Measurements from ENCODE around the gene MLLT3.
"Not testable (repeated sequence)": the region's sequence is repeated elsewhere in the genome, so short reads cannot be mapped to it uniquely, and the experiment has no call there.

Gene MLLT3

GRCh38 chr9:20593537-20593936 lies 28.8 kb downstream of the MLLT3 start:
- no peak for FAIRE-seq

- no peak for FAIRE-seq
Observed at GRCh38 chr9:20593105-20593504, 29.2 kb downstream of the MLLT3 start.

GRCh38 chr9:20592673-20593072 lies 29.6 kb downstream of the MLLT3 start:
- no peak for FAIRE-seq

- FAIRE-seq = no peak
Observed at GRCh38 chr9:20591223-20591622, 31.1 kb downstream of the MLLT3 start.

- FAIRE-seq = no peak
Observed at GRCh38 chr9:20584968-20585643, 37.2 kb downstream of the MLLT3 start.

- not testable (repeated sequence) for FAIRE-seq
Observed at GRCh38 chr9:20583088-20583487, 39.2 kb downstream of the MLLT3 start.

GRCh38 chr9:20582150-20582549 lies 40.1 kb downstream of the MLLT3 start:
- FAIRE-seq = no peak

GRCh38 chr9:20580673-20581072 lies 41.6 kb downstream of the MLLT3 start:
- FAIRE-seq = no peak

- no peak for FAIRE-seq
Observed at GRCh38 chr9:20579524-20580314, 42.6 kb downstream of the MLLT3 start.

GRCh38 chr9:20573023-20573422 lies 49.3 kb downstream of the MLLT3 start:
- no peak for FAIRE-seq

- FAIRE-seq = peak; percentile 69
Observed at GRCh38 chr9:20570756-20571155, 51.5 kb downstream of the MLLT3 start.

GRCh38 chr9:20570087-20570486 lies 52.2 kb downstream of the MLLT3 start:
- FAIRE-seq = peak; percentile 76

GRCh38 chr9:20569525-20569924 lies 52.8 kb downstream of the MLLT3 start:
- no peak for FAIRE-seq

GRCh38 chr9:20568400-20568799 lies 53.9 kb downstream of the MLLT3 start:
- no peak for FAIRE-seq

- no peak for FAIRE-seq
Observed at GRCh38 chr9:20566401-20566800, 55.9 kb downstream of the MLLT3 start.

GRCh38 chr9:20564650-20565049 lies 57.6 kb downstream of the MLLT3 start:
- FAIRE-seq = no peak

- FAIRE-seq = peak; percentile 89
Observed at GRCh38 chr9:20563917-20564316, 58.4 kb downstream of the MLLT3 start.

- no peak for FAIRE-seq
Observed at GRCh38 chr9:20562051-20562450, 60.2 kb downstream of the MLLT3 start.

- FAIRE-seq = no peak
Observed at GRCh38 chr9:20561531-20561930, 60.8 kb downstream of the MLLT3 start.

- FAIRE-seq = no peak
Observed at GRCh38 chr9:20559231-20559890, 62.9 kb downstream of the MLLT3 start.

GRCh38 chr9:20558566-20559016 lies 63.7 kb downstream of the MLLT3 start:
- no peak for FAIRE-seq

GRCh38 chr9:20557890-20558565 lies 64.3 kb downstream of the MLLT3 start:
- FAIRE-seq = no peak

GRCh38 chr9:20557285-20557684 lies 65.0 kb downstream of the MLLT3 start:
- no peak for FAIRE-seq
